K562 (cell line): ENCODE data around the gene TMEM25. TPM values are rescaled to one million over a fixed set of nuclear protein-coding genes. Genes with fewer than 3 reads are reported as not detected.

Experiments used
- ARID1B ChIP-seq: fragments of 450-650 bp; IDR thresholded peaks from 2 replicates; pipeline ENCODE4 v1.6.1; 2016; ENCODE audit warnings: antibody characterized with exemption, mild to moderate bottlenecking, inconsistent platforms
- COPS2 ChIP-seq: fragments of 450-650 bp; conservative IDR thresholded peaks from 2 replicates; pipeline ENCODE4 v1.6.1; 2016; ENCODE audit warnings: mild to moderate bottlenecking, moderate library complexity
- CTBP1 ChIP-seq: fragments of 450-650 bp; IDR thresholded peaks from 2 replicates; pipeline ENCODE4 v1.6.1; 2016; ENCODE audit warnings: borderline replicate concordance
- E2F6 ChIP-seq, 2 experiments: IDR thresholded peaks; 2 replicates each; pipeline ENCODE4 v1.6.1; 2011; ENCODE audit warnings: borderline replicate concordance in 1 of 2, control low read depth in 1 of 2, low read depth in 1 of 2, low read length in 1 of 2, mild to moderate bottlenecking in 1 of 2, mixed read lengths in 1 of 2, moderate library complexity in 1 of 2; ENCODE audit not compliant: insufficient read depth in 1 of 2, insufficient read length in 1 of 2, poor library complexity in 1 of 2, severe bottlenecking in 1 of 2; ENCODE audit errors: extremely low read depth in 1 of 2
- HOXB6 ChIP-seq: fragments of 250-450 bp; sonication (Bioruptor Pico); IDR thresholded peaks from 2 replicates; pipeline ENCODE4 v1.5.1; 2022; ENCODE audit warnings: mild to moderate bottlenecking, borderline replicate concordance
- KDM2B ChIP-seq: fragments of 250-450 bp; sonication (Bioruptor Pico); IDR thresholded peaks from 2 replicates; pipeline ENCODE4 v1.8.0; 2021; ENCODE audit warnings: mild to moderate bottlenecking, moderate library complexity
- MBD2 ChIP-seq: sonication (generic); IDR thresholded peaks from 2 replicates; pipeline ENCODE4 v1.6.1; 2016; ENCODE audit warnings: low read depth, borderline replicate concordance
- MYBL2 ChIP-seq, 2 experiments: fragments of 450-650 bp in 1 of 2; sonication (generic) in 1 of 2; formaldehyde crosslinking in 1 of 2; IDR thresholded peaks; 2 replicates each; pipeline versions ENCODE4 v1.6.1 to v1.8.1; 2017 to 2022; ENCODE audit warnings: borderline replicate concordance in 1 of 2, inconsistent platforms in 1 of 2, low read depth in 1 of 2, mild to moderate bottlenecking in 1 of 2, missing genetic modification reagents in 1 of 2, moderate library complexity in 1 of 2
- NRF1 ChIP-seq, 2 experiments: fragments of 450-650 bp; IDR thresholded peaks in 1 of 2; conservative IDR thresholded peaks in 1 of 2; 2 replicates each; pipeline ENCODE4 v1.6.1; 2014; ENCODE audit warnings: mild to moderate bottlenecking in 2 of 2
- SAFB2 ChIP-seq: fragments of 200-400 bp; formaldehyde crosslinking; IDR thresholded peaks from 2 replicates; pipeline ENCODE4 v1.6.1; 2018; ENCODE audit warnings: borderline replicate concordance, low read length, low read depth, moderate library complexity; ENCODE audit not compliant: severe bottlenecking
- VEZF1 ChIP-seq: fragments of 200-800 bp; sonication (Bioruptor generic); IDR thresholded peaks from 2 replicates; pipeline ENCODE4 v1.6.1; 2017; ENCODE audit warnings: missing genetic modification characterization, missing compliant biosample characterization
- XRCC5 ChIP-seq: fragments of 200-400 bp; formaldehyde crosslinking; IDR thresholded peaks from 2 replicates; pipeline ENCODE4 v1.6.1; 2017; ENCODE audit warnings: low read depth, mild to moderate bottlenecking, low read length
- YY1 ChIP-seq, 3 experiments: IDR thresholded peaks; 2 replicates each; pipeline ENCODE4 v1.6.1; 2011; ENCODE audit warnings: low read length in 2 of 3, mild to moderate bottlenecking in 2 of 3, moderate library complexity in 2 of 3, borderline replicate concordance in 1 of 3, control low read depth in 1 of 3, low read depth in 1 of 3; ENCODE audit not compliant: insufficient read depth in 3 of 3, insufficient replicate concordance in 2 of 3, control insufficient read depth in 1 of 3, insufficient read length in 1 of 3; ENCODE audit errors: extremely low read depth in 1 of 3
- ZNF165 ChIP-seq: fragments of 250-450 bp; sonication (Bioruptor Pico); IDR thresholded peaks from 2 replicates; pipeline ENCODE4 v1.4.0; 2020; ENCODE audit warnings: borderline replicate concordance
- ZNF184 ChIP-seq: sonication (generic); formaldehyde crosslinking; IDR thresholded peaks from 2 replicates; pipeline ENCODE4 v1.5.0; 2020; ENCODE audit warnings: missing genetic modification reagents
- ZNF398 ChIP-seq: fragments of 250-450 bp; sonication (Bioruptor Pico); IDR thresholded peaks from 2 replicates; pipeline ENCODE4 v1.8.0; 2021; ENCODE audit warnings: moderate library complexity, mild to moderate bottlenecking, inconsistent platforms
- ZNF449 ChIP-seq: fragments of 250-450 bp; sonication (Bioruptor Pico); IDR thresholded peaks from 2 replicates; pipeline ENCODE4 v1.8.0; 2022; ENCODE audit warnings: moderate library complexity, mild to moderate bottlenecking, inconsistent platforms
- ZNF644 ChIP-seq: fragments of 200-800 bp; sonication (Bioruptor generic); IDR thresholded peaks from 2 replicates; pipeline ENCODE4 v1.6.1; 2016; ENCODE audit warnings: low read depth, missing genetic modification characterization, missing compliant biosample characterization
- ZNF75A ChIP-seq: fragments of 450-650 bp; formaldehyde crosslinking; IDR thresholded peaks from 2 replicates; pipeline ENCODE4 v1.4.0; 2020; ENCODE audit warnings: mild to moderate bottlenecking
- polyA plus RNA-seq, 8 experiments: library from polyadenylated mRNA; depleted of rRNA in 4 of 8; stranded (reverse) in 5 of 8; unstranded in 3 of 8; fragments of >200 nt; fragmentation: Nextera tagmentation in 2 of 8; fragmentation: Illumina TruSeq in 1 of 8; extraction: Ambion mirVana in 2 of 8; extraction: Trizol in 1 of 8; gene quantifications; 2 replicates each; pipeline versions ENCODE4 v1.2.1 to v1.2.3, GENCODE V29; 2011 to 2014; ENCODE audit warnings: inconsistent platforms in 1 of 8, missing spikeins in 1 of 8
- total RNA-seq, 7 experiments: library from RNA; depleted of rRNA in 6 of 7; stranded (reverse); fragments of >200 nt in 6 of 7; fragmentation: Illumina TruSeq in 2 of 7; extraction: Trizol in 2 of 7; gene quantifications; 2 replicates each; pipeline versions ENCODE4 v1.2.1 to v1.2.3, GENCODE V29; 2011 to 2021; ENCODE audit warnings: low replicate concordance in 1 of 7

TMEM25 gene
- total and polyA plus RNA-seq, 9 of the 15 experiments (the other 6 are each of a cell fraction or from before 2014, with no cell fraction given): 0.34 to 3.8 (median 2.0) TPM

- TF ChIP-seq E2F6 (IDR thresholded peaks at IDR 0.05; ENCODE audit: borderline replicate concordance in 1 of 2, extremely low read depth in 1 of 2, insufficient read depth in 1 of 2, insufficient read length in 1 of 2, low read depth in 1 of 2, low read length in 1 of 2, poor library complexity in 1 of 2, severe bottlenecking in 1 of 2): peak; percentile 62 to 92
- peak in 2 of 3 experiments; percentile 68 to 78 for TF ChIP-seq YY1 (IDR thresholded peaks at IDR 0.05; ENCODE audit: borderline replicate concordance in 1 of 3, control insufficient read depth in 1 of 3, extremely low read depth in 1 of 3, insufficient read depth in 3 of 3, insufficient read length in 1 of 3, insufficient replicate concordance in 2 of 3, low read depth in 1 of 3, low read length in 2 of 3)
- TF ChIP-seq ZNF449 (CRISPR knock-in tag): no peak
- TF ChIP-seq ZNF75A (CRISPR knock-in tag): no peak
- no peak for TF ChIP-seq SAFB2
- no peak for TF ChIP-seq MBD2
- no peak for TF ChIP-seq ZNF398 (CRISPR knock-in tag)
- TF ChIP-seq ARID1B: peak; percentile 14; the same call in 1 of the 2 replicates
- TF ChIP-seq KDM2B (CRISPR knock-in tag): 0 out of 2 replicates have a peak, but pooled peaks have one; percentile 27
- TF ChIP-seq CTBP1: peak; percentile 85
- no peak for TF ChIP-seq HOXB6 (CRISPR knock-in tag)
- no peak for TF ChIP-seq ZNF165
- TF ChIP-seq XRCC5: no peak
- peak; percentile 0 to 63; a peak in 2 of 4 replicates for TF ChIP-seq NRF1 (conservative IDR thresholded peaks at IDR 0.05 in 1 of 2, IDR thresholded peaks at IDR 0.05 in 1 of 2)
- TF ChIP-seq COPS2: no peak
- TF ChIP-seq VEZF1: peak; percentile 84
- TF ChIP-seq MYBL2 (IDR thresholded peaks at IDR 0.05; ENCODE audit: low read depth): no peak
- no peak for TF ChIP-seq MYBL2 (CRISPR knock-in tag; IDR thresholded peaks at IDR 0.05; ENCODE audit: borderline replicate concordance)
- TF ChIP-seq ZNF184 (CRISPR knock-in tag): no peak
- TF ChIP-seq ZNF644: no peak
These were observed at the start of gene TMEM25 (continued) for GRCh38 chr11:118530683-118531596.
